Measurements from ENCODE around the gene SYCE1.
"Not testable (repeated sequence)": the region's sequence is repeated elsewhere in the genome, so short reads cannot be mapped to it uniquely, and the experiment has no call there.

Gene SYCE1

DNA sequence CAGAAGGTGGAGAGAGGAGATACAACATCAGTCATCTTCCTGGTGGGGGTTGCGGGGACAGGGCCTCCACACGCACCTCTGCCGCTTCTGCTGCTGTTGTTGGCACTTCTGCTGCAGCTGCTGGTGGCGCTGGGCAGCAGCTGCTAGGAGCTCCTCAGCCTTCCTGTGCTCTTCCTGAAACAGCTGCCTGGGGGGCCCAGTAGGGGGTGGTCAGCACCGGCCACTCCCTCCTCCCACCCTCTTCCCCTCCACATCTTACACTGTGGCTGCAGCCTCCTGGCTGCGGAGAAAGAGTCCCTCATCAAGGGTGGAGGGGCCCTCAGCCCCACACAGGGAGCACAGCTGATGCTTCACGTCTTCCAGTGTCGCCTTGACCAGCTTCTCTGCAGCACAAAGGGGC is 9.9 kb downstream of the SYCE1 start:
- no peak for DNase-seq

GRCh38 chr10:133554600-133554999 is 10.8 kb downstream of the SYCE1 start:
- DNase-seq: no peak

DNA sequence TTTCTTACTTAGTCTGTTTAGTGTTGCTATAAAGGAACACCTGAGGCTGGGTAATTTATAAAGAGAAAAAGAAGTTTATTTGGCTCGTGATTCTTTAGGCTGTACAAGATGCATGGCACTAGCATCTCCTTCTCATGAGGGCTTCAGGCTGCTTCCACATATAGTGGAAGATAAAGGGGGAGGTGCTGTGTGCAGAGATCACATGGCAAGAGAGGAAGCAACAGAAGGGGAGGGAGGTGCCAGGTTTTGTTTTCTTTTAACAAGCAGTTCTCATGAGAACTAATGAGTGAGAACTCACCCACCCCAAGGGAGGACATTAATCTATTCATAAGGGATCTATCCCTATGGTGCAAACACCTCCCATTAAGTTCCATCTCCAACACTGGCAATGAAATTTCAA is 20.9 kb downstream of the SYCE1 start:
- DNase-seq: no peak

GRCh38 chr10:133541441-133541975 is 23.9 kb downstream of the SYCE1 start:
- DNase-seq: not testable (repeated sequence)

GRCh38 chr10:133537546-133538545 is 27.5 kb downstream of the SYCE1 start:
- no peak for DNase-seq

- DNase-seq: no peak
Measured at GRCh38 chr10:133536198-133536597, 29.2 kb downstream of the SYCE1 start.

- DNase-seq: no peak
Measured at GRCh38 chr10:133534417-133534816, 31.0 kb downstream of the SYCE1 start.

DNA sequence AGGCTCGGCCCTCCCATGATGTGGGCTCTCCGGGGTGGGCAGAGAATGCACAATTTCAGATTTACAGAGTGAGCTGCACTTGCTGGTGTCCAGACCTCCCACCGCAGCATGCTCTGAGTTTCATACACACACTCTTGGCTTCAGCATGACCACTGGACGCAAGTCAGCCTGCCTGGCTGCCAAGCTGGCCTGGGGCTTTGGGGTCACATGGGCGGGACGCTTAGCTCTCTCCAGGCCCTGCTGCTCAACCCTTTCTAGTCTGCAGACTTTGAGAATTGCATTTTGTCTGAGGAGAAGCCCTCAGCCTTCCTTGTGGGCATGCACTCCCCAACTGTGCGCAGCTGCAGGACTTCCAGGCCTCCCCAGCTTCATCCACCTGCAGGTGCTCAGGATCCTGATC is 32.5 kb downstream of the SYCE1 start:
- no peak for DNase-seq

DNA sequence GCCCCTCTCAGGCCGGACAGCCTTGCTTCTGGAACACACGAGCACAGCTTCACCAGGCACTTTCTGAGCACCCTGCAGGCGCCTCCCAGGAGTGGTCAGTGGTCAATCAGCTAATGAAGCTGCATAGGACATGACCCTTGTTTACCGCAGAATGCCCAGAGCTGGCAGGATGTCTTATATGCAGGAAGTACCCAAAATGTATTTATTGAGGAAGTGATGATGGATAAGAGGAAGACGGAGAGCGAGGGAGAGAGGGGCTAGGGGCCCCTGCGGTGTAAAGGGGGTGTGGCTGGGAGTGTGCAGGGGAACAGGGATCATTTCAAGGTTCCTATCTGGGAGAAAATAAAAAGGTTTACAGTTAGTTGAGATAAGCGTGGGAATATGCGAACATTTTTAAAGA is 34.9 kb downstream of the SYCE1 start:
- no peak for DNase-seq

DNA sequence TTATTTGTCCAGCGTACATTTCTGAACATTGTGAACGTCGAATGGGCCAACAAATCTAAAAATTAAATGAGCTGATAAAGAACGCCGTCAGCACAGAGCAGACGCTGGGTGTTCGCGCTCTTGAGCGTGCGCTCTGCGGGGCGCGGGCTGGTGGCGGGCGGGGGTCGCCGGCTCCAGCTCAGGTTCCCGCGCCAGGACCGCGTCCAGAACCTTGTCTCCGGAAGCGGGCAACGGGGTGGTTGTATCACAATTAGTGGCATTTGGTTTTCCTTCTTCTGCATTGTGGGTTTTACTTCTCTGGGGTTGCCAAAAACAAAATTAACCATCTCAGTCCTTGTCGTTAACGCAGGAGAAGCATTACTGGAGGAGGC is 35.8 kb downstream of the SYCE1 start:
- DNase-seq: no peak

- DNase-seq: no peak
Measured at GRCh38 chr10:133528845-133529575, 36.4 kb downstream of the SYCE1 start.

DNA sequence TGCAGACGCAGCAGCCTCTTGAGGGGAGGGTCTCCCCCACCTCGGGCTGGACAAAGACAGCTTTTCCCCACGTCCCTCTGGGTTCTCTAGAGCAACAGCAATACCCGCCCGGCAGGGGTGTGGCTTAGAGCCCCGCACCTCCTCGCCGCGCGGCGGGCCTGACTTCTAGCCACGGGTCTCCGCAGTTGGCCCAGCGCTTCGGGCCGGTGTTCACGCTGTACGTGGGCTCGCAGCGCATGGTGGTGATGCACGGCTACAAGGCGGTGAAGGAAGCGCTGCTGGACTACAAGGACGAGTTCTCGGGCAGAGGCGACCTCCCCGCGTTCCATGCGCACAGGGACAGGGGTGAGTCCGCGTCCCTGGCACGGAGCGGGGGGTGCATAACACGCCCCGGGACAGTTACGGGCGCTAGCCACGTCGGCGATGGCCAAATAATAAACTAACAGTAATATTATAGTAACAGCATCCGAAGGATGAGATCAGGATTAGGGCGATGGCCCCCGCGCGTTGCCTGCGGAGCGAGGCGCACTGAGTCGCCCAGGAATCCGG is 37.0 kb downstream of the SYCE1 start:
- no peak for DNase-seq

GRCh38 chr10:133527771-133528271 is 37.6 kb downstream of the SYCE1 start:
- DNase-seq: no peak

- no peak for DNase-seq
Measured at GRCh38 chr10:133526957-133527588, 38.3 kb downstream of the SYCE1 start, which contains the start of gene CYP2E1. CYP2E1 (plus strand) TSS chr10:133527363; CDS start chr10:133527396, 33 bp downstream.

- DNase-seq: no peak
Measured at GRCh38 chr10:133525444-133525843, 39.9 kb downstream of the SYCE1 start.

DNA sequence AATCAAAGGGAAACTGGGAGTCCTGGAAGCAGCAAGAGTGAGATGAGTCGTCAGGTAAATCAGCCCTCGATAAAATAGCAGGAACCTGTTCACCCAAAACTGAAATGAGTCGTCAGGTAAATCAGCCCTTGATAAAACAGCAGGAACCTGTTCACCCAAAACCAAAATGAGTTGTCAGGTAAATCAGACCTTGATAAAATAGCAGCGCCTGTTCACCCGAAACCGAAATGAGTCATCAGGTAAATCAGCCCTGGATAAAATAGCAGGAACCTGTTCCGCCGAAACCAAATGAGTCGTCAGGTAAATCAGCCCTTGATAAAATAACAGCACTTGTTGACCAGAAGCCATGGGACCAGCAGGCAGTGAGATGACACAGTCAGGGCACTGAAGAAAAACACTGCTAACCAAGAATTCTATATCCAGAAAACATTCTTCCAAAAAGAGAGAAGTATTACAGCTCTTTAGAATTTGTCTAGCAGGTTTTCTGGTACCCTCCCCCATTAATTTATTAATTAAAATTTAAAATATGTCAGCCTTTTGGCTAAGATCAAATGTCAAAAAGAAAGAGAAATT is 41.7 kb downstream of the SYCE1 start:
- no peak for DNase-seq

GRCh38 chr10:133520193-133520738 is 45.1 kb downstream of the SYCE1 start:
- no peak for DNase-seq

GRCh38 chr10:133518517-133518916 is 46.9 kb downstream of the SYCE1 start:
- DNase-seq: not testable (repeated sequence)

DNA sequence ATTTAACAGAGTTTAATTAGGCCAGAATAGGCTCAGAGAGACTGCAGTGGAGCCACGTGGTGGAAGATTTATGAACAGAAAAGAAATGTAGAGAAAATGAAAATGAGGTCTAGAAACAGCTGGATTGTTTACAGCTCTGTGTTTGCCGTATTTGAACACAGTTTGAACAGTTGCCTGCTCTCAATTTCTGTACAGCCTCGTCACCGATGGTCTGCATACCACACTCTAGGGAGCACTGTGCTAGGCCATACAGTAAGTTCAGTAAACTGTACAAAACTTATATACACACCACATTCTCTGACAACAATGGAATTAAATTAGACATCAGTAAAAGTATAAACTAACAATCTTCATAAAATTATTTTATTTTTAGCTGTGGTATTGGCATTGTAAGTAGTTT is 49.3 kb downstream of the SYCE1 start:
- DNase-seq: no peak

DNA sequence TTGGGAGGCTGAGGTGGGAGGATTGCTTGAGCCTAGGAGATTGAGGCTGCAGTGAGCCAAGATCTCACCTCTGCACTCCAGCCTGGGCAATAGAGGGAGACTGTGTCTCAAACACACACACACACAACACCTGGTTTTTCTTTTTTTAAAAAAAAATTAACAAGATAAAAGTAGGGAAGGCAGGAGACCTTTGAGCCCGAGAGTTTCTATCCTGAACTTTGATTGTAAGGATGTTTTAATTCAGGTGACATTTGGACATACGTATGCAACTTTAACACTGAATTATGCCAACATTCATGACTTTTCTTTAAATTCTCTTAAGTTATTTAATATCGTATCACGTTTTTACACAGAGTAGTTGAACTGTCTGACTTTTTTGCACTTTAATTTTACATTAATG is 49.9 kb downstream of the SYCE1 start:
- no peak for DNase-seq

DNA sequence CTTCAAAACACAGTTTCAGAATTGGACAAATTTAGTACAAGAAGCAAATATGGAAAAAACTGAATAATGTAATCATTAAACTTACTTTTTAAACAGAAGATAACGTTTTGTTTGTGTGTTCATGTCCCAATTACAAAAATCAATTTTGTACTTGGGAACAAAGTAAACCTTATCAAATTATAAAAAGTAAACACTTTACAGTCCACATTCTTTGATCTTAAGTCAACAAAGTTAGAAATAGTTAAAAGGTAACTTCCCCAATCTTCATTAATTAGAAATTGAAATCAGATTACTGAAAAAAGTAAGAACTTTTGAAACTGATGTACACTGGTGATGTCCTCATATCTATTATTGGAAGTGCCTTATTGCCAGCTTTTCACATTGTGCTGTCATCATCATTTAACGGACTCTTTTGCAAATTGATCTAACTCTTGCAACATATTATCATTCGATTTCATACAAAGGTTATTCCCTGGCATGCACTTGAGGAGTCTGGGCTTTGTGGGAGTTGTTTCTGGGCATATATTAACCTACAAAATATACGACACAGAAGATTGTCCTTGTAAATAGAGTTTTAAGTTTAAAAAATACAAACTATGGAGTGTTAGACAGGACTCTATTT is 53.4 kb downstream of the SYCE1 start:
- DNase-seq: no peak

All from COR-L47 (cell line).